Left renal pelvis (tissue), 4 donors: ENCODE results near the gene SYDE1. TPM values are rescaled to one million over a fixed set of nuclear protein-coding genes. Genes with fewer than 3 reads are reported as not detected.

Experiments used
- DNase-seq, 4 donors: peaks; one replicate each; pipeline ENCODE4 v3.0.0-alpha.2; 2013; ENCODE audit warnings: low read depth in 4 of 4, low spot score in 3 of 4
- polyA plus RNA-seq, 4 donors: library from polyadenylated mRNA; unstranded; fragments of 120-200 nt; gene quantifications; one replicate each; pipeline ENCODE4 v1.2.1, GENCODE V29; 2013; ENCODE audit not compliant: insufficient read length in 4 of 4

Gene SYDE1
- polyA plus RNA-seq, 4 donors = 13.9 to 34.4 (median 21.2) TPM

DNA sequence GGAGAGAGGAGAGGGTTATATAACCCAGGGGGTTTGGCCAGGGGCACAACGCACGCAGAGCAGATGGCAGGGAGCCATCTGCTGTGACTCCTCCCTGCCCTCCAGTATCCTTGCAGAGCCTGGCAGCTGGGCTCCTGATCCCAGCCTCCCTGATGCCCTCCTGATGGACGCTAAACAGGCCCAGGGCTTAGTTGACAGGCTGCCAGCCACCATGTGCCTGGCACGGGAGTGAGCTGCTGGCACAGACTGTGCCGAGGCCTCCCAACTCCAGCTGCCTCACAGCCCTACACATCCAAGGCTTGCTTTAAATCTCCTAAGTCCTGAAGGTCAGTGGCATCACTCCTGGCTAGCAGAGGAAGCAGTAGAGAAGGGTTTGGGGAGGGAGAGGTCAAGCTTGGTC, 16.7 kb downstream of the SYDE1 start:
- no peak for DNase-seq

DNA sequence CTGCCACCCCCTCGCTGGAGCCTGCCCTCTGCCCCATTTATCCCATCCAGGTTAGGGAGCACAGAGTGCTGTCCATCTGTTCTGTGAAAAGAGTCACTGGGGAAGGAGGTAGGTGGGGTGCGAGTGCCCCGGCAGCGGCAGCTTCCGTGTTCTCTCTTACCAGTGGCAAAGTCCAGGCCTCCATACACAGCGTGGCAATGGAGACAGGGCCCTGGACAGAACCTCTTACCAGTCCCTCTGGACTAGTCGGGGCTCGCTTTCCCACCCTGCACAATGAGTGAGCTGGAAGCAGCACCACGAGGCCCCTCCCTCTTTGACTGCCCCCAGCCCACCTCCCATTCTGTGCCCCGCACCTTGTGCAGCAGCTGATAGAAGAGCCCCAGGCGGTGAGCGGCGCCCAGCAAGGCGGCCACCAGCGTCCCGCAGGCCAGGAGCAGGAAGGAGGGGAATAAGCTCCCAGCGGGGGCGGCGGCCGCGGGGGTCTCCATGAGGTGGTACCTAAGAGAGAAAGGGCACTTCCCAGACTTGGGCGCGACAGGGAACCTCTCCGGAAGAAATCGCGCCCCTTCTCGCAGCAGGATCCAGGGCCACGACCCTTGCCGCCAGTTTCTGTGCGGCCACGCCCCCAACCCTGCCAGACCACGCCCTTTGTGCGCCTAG, 17.5 kb downstream of the SYDE1 start:
- DNase-seq = no peak

DNA sequence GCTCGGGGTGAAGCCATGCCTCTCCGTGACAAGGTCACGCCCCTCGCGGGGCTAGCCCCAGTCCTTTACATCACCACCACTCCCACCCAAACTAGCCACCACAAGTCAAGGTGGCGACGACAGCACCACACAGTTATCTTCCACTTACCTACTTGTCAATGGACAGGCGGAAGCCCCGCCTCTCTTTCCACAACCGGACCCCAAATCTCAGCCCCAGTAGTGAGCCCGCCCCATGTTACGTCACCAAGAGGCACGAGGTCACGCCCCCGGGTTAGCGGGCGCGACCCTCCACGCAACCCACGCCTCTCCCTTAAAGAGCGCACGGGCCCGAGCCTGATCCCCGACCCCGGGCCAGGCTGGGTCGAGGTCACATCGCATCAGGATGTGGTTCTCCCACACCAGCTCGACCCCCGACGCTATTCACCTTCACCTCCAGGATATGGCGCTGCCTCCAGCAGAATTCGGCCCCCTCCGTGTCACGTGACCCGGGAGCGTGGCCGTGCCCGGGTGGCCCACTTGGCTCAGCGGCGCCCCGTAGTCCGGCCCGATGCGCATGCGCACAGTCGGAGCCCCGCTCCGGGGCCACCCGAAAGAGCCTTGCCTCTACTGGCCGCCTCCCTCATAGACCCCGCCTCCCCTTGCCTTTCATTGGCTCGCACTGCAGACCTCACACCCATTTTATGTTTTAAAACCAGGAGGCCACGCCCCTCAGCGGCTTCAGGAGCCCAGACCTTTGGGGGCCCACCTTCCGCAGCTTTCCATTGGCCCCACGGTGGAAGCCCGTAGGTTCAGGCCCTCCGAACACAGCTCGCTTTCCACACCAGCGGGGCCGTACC, 18.2 kb downstream of the SYDE1 start:
- peak; percentile 93 to 96 (median 94) for DNase-seq

DNA sequence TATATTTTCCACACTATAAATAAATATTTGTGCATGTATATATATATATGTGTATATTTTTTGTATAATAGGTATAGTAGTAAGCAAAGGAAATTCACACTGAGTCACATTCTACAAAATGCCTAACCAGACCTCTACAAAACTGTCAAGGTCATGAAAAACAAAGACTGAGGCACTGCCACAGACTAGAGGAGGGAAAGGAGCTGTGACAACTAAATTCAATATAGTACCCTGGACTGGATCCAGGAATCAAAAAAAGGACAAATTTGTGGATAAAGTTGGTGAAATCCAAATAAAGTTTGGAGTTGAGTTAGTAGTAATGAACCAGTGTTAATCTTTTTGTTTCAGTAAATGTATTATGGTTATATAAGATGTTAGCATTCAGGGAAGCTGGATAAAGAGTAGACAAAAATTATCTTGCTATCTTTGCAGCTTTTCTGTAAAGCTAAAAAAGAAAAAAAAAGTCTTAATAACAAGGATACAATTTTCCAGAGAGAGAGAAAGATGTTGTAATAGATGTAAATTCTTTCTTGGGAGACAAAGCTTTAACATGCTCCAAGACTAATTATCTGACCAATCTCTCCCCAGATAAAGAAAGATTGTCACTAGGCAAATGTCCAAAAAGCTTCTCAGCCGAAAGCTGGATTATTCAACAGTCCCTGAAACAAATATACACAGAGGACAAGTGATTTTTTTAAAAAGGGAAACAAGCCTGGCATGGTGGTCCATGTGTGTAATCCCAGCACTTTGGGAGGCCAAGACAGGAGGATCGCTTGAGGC, 19.1 kb downstream of the SYDE1 start:
- DNase-seq = no peak

DNA sequence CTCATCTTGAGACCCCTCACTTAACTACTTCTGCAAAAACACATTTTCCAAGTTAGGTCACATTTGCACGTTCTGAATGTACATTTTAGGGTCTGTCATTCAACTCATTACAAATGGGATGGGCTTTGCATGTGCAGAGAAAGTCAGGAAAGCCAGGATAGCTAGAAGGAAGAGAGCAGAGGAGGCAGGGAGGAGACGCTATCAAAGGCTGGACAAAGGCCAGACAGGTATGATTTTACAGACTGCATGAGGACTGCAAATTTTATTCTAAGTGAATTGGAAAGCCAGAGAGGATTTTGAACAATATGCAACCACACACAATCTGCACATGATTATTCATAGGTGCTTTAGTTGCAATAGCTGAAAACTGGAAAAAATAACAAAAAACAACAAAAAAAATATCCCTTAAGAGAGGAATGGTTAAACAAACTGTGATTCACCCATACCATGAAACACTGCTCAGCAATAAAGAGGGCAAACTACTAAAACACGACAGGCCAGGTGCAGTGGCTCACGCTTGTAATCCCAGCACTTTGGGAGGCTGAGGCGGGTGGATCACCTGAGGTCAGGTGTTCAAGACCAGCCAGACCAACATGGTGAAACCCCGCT, 21.1 kb downstream of the SYDE1 start:
- no peak for DNase-seq

DNA sequence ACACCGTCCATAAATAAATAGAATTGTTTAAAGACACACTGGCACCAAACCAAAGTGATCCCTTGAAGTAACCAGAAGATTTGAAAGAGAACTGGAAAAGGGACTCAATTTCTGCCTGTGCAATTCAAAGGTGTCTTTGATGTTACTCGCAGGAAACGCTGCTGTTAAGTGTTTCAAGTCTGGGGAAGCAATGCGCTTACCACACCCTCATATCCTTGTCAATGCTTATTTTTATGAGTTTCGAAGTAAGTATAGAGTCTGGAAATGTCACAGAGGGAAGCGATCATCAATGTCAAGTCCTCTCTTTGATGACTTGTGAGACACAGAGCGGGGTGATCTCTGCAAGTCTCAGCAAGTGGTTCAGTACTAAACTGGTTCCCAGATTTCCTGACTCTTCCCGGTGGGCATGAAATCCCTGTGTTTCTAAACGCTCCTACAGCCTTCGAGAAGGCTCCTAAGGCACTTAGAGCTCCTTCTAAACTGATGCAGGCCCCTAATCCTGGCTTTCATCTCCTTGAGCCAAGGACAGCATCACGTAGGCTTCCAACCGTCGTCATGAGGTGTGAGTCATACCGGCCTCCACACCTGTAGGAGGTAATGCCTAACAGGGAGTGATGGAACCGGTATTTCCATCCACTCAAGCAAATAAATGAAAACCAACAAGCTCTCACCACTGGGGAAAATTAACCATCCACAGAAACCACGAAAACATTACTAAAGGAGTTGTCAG, 22.8 kb downstream of the SYDE1 start:
- no peak for DNase-seq

DNA sequence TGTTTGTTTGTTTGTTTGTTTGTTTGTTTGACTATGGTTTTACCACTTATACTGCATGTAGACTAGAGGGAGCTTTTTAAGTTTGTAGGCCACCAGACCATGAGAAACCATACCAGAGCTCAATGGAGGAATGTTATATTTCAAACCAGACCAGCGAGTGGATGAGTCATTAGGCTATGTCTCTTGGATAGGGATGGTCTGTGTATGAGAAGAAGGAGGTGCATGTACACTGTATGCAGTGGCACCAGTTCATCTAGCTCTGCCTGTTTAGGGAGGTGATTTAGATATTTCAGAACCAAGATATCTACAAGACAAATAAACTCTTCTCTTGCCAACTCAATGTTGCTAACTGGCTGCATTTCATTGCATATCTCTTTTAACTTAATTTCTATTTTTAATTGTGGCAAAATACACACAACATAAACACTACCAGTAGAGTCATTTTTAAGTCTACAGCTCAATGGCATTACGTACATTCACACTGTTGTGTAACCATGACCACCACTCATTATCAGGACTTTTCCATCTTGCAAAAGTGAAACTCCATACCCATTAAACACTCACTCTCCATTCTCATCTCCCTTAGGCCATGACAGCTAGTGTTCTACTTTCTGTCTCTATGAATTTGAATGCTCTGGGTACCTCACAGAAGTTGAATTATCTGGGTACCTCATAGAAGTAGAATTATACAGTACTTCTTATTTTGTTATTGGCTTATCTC, 29.2 kb downstream of the SYDE1 start:
- DNase-seq = no peak

DNA sequence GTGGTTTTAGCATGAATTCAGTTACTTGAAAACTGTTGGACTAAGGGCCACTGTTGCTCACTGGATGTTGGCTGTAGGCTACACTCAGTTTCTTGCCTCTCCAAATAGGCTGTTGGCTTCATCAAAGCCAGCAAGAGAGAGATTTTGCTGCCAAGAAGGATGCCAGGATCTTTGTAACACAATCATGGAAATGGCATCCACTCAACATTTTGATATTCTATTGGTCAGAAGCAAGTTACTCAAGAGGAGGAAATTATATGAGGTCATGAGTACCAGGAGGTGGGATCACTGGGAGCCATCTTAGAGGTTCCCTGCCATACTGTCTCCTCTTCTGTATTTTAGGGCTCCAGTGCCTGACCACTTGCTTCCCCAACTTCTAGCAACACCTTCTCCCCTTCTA, 30.6 kb downstream of the SYDE1 start:
- no peak for DNase-seq

DNA sequence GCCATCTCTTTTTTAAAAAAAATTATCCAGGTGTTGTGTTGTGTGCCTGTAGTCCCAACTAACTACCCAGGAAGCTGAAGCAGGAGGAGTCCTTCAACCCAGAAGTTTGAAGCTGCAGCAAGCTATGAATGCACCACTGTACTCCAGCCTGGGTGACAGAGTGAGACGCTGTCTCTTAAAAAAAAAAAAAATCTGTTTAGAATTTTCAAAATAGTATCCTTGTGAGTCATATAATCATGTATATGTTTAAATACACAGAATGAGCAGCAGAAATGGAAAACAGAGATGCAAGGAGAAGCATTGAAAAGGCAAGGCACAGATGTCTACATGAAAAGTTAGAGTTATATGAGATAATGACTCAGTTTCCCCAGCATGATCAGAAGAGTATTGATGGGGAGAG, 31.2 kb downstream of the SYDE1 start:
- no peak for DNase-seq

DNA sequence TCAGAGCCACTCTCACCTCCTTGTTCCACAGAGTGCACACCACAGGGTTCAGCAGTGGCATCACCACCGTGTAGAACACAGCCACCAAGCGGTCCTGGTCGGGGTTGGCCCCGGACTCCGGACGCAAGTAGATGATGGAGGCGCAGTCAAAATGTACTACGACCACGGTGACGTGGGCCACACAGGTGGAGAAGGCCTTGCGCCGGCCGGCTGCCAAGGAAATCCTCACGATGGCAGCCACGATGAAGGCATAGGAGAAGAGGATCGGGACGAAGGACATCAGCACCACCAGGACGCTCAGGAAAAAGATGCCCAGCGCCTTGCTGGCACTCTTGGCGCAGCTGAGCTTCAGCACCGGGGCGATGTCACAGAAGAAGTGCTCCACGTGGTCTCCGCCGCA, 33.9 kb downstream of the SYDE1 start:
- DNase-seq = no peak

DNA sequence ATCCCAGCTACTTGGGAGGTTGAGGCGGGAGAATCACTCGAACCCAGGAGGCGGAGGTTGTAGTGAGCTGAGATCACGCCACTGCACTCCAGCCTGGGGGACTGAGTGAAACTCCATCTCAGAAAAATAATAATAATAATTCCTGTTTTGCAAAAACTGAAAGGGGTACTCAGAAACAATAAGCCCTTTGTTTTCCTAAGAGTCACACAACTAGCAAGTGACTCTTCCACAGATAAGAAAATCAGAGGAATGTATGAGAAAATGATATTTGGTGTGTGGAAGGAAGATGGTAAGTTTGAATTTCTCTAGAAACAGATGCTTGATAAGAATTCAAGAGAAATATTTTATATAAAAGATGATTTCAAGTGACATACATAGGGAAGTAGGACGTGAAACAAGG, 35.1 kb downstream of the SYDE1 start:
- no peak for DNase-seq

DNA sequence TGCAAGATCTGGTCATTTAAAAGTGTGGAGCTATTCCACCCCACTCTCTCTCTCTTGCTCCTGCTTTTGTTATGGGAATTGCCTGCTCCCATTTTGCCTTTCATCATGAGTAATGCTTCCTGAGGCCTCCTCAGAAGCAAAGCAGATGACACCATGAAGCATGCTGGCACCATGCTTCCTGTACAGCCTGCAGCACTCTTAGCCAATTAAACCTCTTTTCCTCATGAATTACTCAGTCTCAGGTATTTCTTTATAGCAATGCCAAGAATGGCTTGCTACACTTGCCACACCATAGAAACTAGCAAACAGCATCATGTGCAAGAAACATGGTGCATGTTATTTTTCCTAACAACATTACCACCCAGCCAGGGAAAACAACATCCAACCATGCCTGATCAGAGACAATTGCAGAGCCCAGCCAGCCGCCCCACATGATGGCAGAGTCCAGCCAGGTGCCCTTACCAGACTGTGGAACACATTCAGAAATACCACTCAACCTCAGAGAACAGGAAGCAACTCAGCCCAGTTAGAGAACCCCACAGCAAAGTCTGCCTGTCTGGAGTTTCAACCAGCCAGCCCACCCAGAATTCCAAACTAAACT, 36.9 kb downstream of the SYDE1 start:
- no peak for DNase-seq

DNA sequence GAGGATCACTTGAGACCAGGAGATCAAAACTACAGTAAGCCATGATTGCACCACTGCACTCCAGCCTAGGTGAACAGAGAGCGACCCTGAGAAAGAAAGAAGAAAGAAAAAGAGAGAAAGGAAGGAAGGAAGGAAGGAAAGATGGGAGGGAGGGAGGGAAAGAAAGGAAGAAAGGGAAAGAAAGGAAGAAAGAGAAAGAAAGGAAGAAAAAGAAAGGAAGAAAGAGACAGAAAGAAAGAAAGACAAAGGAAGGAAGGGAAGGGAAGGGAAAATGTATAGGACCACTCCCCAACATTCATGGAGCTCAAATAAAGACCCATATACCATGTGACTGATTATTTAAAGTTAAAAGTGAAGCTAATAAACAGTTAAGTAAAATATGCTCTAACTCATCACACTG, 39.9 kb downstream of the SYDE1 start:
- no peak for DNase-seq

DNA sequence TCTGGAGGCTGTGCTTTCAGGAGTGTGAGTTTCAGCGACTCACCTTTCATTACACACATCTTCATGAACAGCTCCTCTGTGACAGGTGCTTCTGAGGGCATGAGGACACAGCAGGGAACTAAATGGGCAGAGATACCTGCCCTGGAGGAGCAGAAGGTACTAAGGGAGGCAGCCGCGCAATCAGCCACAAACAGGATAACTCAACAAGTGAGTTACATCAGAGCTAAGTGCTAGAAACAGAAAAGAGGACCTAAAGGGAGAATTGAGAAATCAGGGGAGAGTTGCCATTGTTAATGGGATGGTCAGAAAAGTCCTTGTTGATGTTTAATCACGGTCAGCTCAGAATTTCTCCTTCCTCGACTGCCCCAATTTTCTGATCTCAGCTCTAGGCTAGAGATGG, 42.5 kb downstream of the SYDE1 start:
- DNase-seq = no peak

DNA sequence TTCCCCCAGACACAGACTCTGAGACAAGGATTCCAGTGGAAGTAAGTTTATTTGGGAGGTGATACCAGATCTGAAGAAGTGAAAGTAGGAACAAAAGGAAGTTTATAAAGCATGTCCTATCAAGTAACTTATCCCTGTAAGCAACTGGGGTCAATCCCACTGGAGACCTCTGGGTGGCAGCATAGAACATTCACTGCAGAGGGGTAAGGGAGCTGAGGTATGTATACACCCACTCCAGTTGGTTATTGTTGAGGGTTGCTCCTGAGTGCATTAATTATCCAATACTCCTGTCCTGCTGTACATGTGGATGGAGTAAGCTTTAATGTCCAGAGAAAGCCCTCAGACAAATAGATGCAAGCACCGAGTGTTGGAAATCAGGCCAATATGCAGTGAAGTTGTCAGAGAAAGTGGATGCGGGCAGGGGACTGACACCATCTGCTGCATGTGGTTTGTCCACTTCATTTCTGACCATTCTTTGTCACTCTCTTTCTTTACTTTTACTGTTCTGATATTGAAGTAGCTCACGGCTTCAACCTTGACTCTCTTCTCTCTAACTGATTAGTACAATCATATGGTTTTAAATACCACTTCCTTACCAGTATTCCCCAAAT, 46.9 kb downstream of the SYDE1 start:
- no peak for DNase-seq

DNA sequence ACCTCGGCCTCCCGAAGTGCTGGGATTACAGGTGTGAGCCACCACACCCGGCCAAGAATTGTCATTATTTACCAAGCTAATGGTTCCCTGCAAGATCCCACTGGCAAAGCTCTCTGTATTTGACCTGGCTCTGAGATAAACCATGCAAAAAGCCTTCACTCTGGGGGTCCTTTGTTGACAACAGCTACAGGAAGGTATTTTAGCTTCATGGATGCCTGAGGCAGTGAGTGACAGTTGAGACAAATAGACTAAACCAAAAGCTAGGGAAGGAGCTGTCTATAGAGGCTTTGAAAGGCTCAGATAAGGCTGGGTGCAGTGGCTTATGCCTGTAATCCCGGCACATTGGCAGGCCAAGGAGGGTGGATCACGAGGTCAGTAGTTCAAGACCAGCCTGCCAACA, 48.1 kb downstream of the SYDE1 start:
- no peak for DNase-seq

DNA sequence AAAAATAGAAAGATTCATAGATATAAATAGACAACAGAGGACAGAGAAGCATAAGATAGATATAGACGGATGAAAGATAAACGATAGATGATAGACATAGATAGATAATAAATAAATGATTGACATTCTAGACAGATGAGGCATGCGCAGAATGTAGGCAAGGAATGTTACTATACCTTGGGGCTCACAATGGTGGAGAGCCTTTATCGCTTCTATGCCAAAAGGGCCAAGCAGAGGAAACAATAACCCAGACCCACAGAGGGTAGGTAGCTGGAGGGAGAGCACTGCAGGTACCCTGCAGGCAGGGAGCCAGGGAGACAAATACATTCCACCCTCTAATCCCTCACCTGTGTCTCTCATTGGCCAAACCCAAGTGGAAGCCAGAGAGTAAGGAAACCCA, 49.2 kb downstream of the SYDE1 start:
- no peak for DNase-seq

DNA sequence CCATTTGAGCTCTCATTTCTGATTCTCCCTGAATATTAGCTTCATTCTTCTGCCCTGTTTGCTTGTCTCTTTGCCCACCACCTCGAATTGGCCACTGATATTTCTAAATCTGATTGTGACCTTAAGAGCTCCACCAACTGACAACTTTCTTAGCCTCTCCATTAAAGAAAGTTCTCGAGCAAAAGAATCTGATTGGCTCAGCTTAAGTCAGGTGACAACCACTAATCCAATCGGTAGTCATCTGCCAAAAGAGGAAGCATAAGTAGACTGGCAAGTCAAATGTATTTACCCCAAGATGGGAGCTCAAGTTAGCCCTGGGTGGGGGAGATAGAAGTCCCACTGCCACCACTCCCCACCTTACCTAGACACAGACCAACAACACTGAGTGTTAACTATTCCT, 52.0 kb downstream of the SYDE1 start:
- DNase-seq = no peak
